AG09309 (cell line): Measurements from ENCODE around the gene EHHADH.
A peak's percentile ranks its signal among the peaks of the same experiment; 100 is the strongest.
"Not testable (repeated sequence)": the region's sequence is repeated elsewhere in the genome, so short reads cannot be mapped to it uniquely, and the experiment has no call there.

Experiments
- DNase-seq: peaks from one replicate; pipeline ENCODE4 v3.0.0-alpha.2; 2010; ENCODE audit warnings: low read depth
- H3K4me3 ChIP-seq: 2 replicates; pipeline ENCODE4 v1.5.1; 2011; ENCODE audit warnings: mild to moderate bottlenecking, low read depth, low read length, moderate library complexity; ENCODE audit not compliant: control insufficient read depth
- CTCF ChIP-seq: IDR thresholded peaks from 2 replicates; pipeline ENCODE4 v1.5.1; 2011; ENCODE audit warnings: mild to moderate bottlenecking, low read depth, low read length, inconsistent platforms; ENCODE audit not compliant: insufficient read depth, control insufficient read depth; ENCODE audit errors: missing control alignments

The EHHADH gene

DNA sequence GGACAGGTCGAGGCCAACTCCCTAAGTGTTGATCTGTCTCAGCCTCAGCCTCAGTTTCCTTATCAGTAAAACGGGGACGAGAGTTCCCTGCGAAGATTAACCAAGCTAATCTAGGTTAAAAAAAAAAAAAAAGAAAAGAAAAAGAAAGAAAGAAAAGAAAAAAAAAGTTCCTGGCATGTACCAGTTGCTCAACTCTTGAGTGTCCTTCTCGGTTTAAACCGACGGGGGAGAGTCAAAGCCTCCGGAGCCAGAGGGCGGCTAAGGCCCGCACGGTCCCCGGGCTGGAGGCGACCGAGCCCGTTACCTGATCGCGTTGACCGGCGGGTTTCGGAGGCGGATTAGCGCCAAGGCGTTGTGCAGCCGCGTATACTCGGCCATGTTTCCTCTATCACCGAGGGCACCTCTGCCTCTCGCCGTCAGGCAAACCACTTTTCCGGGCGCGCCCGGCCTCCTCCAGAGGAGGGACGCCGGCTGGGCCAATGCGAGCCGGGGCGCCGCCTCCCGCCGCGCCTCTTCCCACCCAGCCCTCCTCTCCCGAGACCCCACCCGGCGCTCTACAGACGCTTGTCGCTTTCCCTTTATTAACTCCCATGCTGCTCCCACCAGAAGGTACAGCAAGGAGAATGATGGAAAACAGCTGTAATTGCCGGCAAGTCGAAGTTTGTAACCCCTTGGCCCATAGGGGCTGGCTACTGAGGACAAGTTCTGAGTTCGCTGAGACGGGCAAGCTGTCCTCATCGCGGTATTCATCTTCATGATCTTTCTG, at the start of gene EHHADH:
EHHADH (minus strand) TSS at position 405 of the 766 bp plus-strand sequence; CDS start at position 378, 27 bp downstream.
- DNase-seq: no peak
- TF ChIP-seq CTCF: no peak
- peak within 1 kb of the TSS; percentile 54 for H3K4me3 ChIP-seq

DNA sequence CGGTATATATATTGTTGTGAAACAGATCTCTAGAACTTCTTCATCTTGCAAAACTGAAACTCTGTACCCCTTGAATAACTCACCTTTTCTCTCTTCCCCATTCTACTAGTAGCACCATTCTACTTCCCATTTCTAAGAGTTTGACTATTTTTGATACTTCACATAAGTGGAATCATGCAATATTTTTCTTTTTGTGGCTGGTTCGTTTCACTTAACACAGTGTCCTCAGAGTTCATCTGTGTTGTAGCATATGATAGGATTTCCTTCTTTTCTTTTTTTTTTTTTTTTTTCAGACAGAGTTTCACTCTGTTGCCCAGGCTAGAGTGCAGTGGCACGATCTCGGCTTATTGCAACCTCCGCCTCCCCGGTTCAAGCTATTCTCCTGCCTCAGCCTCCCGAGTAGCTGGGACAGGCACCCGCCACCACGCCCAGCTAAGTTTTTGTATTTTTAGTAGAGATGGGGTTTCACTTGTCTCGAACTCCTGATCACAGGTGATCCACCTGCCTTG, 46.1 kb upstream of the EHHADH start:
- DNase-seq, H3K4me3 ChIP-seq: not testable (repeated sequence)

DNA sequence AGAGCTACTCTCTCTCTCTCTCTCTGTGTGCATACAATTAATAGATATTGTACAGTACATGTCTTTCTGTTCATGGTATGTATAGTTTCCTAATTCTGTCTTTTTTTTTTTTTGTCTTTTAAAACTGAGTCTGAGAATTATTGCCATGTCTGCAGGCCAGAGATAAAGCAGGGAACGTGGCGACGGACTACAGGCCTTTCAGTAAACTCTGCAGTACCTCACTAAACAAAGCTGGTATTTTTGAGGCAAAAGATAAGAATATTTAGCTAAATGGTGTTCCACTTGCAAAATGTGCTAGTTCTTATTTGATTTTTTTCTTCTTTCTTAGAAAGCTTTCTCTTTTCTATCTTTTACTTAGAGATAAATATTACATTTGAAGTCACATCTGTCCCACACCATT, 44.0 kb upstream of the EHHADH start:
- no peak overlapping the region for H3K4me3 ChIP-seq
- no peak for DNase-seq
- no peak for TF ChIP-seq CTCF

GRCh38 chr3:185292238-185292637, 38.4 kb upstream of the EHHADH start:
- DNase-seq: no peak
- no peak overlapping the region for H3K4me3 ChIP-seq
- no peak for TF ChIP-seq CTCF

DNA sequence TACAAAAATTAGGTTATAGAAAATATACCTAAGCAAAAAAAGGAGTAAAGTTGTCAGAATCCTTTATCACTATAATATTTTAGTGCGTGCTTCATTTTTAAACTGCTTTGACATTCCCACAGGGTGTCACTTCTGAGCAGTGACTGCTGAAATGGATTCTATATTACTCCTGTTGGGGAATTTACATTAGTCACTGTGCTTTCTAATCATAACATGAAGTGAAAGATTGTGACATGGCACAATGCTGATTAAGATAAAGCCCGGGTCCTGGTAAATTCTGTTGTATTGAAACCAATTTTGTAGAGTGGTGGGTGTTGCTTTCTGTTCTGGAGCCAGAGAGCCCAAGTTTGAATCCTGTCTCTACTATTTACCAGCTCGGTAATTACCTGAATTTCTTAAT, 36.4 kb upstream of the EHHADH start:
- TF ChIP-seq CTCF: no peak
- no peak overlapping the region for H3K4me3 ChIP-seq
- no peak for DNase-seq

GRCh38 chr3:185283374-185283935, 29.6 kb upstream of the EHHADH start:
- H3K4me3 ChIP-seq: peak overlapping the region; percentile 83
- no peak for DNase-seq
- no peak for TF ChIP-seq CTCF

DNA sequence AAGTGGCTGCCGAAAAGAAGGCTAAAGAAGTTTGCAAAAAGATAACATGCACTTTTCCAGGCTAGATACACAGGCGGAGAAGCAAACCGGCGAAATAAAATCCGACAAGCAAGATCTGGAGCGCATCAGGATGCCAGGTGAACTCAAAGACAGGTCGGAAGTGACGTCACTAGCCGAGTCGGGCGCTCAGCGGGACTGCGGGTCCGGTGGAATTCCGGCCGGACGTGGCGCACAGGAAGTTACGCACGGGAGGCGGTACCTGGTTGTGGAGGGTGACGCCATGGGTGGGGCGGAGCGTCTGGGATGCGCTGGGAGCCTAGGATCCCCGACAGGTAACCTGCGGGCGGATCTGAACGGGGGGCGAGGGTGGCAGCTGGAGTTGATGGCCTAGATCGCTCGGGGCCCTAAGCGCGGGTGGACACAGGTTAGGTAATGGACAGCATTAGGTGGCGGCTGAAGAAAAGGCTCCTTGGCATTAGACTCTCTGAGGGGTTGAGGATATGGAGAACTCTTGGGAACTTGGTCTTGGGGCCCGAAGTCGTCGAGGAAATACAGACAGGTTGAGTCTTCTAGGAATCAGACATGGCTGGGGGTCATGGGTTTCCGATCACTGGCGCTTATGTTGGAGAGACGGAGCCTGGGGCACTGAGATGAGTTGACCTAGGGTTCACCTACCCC, 29.0 kb upstream of the EHHADH start:
- peak overlapping the region; percentile 83 for H3K4me3 ChIP-seq
- no peak for TF ChIP-seq CTCF
- peak; percentile 48 for DNase-seq
